SK-N-SH treated with all-trans-retinoic acid at 6 μM for 48 hours (cell line): ENCODE data around the gene KIF1A.

Experiments used
- ARNTL ChIP-seq: fragments of 450-650 bp; formaldehyde crosslinking; IDR thresholded peaks from 2 replicates; pipeline ENCODE4 v1.5.0; 2020; ENCODE audit warnings: low read depth, mild to moderate bottlenecking, moderate library complexity, borderline replicate concordance
- ESRRG ChIP-seq: fragments of 250-450 bp; sonication (Bioruptor Pico); IDR thresholded peaks from 2 replicates; pipeline ENCODE4 v1.6.1; 2021; ENCODE audit warnings: mild to moderate bottlenecking
- PPARA ChIP-seq: fragments of 250-450 bp; sonication (Bioruptor Pico); IDR thresholded peaks from 2 replicates; pipeline ENCODE4 v1.5.0; 2020; ENCODE audit warnings: mild to moderate bottlenecking, borderline replicate concordance
- TOX ChIP-seq: fragments of 250-450 bp; sonication (Bioruptor Pico); IDR thresholded peaks from 2 replicates; pipeline ENCODE4 v1.8.0; 2021; ENCODE audit warnings: mild to moderate bottlenecking, moderate library complexity, borderline replicate concordance
- TSHZ2 ChIP-seq: fragments of 250-450 bp; sonication (Bioruptor Pico); IDR thresholded peaks from 2 replicates; pipeline ENCODE4 v1.5.0; 2020; ENCODE audit warnings: mild to moderate bottlenecking, moderate library complexity
- ZFP30 ChIP-seq: fragments of 450-650 bp; formaldehyde crosslinking; IDR thresholded peaks from 2 replicates; pipeline ENCODE4 v1.5.0; 2022; ENCODE audit warnings: mild to moderate bottlenecking, moderate library complexity
- ZNF70 ChIP-seq: fragments of 450-650 bp; formaldehyde crosslinking; IDR thresholded peaks from 2 replicates; pipeline ENCODE4 v1.5.0; 2020; ENCODE audit warnings: mild to moderate bottlenecking, moderate library complexity
- TF ChIP-seq, protein P1 (sequence below): fragments of 250-450 bp; sonication (Bioruptor Pico); IDR thresholded peaks from 2 replicates; pipeline ENCODE4 v1.5.1; 2021; ENCODE audit warnings: mild to moderate bottlenecking, moderate library complexity

- no peak for TF ChIP-seq PPARA (CRISPR knock-in tag)
- TF ChIP-seq, protein P1, sequence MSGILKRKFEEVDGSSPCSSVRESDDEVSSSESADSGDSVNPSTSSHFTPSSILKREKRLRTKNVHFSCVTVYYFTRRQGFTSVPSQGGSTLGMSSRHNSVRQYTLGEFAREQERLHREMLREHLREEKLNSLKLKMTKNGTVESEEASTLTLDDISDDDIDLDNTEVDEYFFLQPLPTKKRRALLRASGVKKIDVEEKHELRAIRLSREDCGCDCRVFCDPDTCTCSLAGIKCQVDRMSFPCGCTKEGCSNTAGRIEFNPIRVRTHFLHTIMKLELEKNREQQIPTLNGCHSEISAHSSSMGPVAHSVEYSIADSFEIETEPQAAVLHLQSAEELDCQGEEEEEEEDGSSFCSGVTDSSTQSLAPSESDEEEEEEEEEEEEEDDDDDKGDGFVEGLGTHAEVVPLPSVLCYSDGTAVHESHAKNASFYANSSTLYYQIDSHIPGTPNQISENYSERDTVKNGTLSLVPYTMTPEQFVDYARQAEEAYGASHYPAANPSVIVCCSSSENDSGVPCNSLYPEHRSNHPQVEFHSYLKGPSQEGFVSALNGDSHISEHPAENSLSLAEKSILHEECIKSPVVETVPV (CRISPR knock-in tag): no peak
- TF ChIP-seq ZNF70: no peak
- no peak for TF ChIP-seq TOX
- no peak for TF ChIP-seq ZFP30 (CRISPR knock-in tag)
- TF ChIP-seq ARNTL: no peak
- no peak for TF ChIP-seq ESRRG (CRISPR knock-in tag)
- TF ChIP-seq TSHZ2 (CRISPR knock-in tag): no peak
Observed at GRCh38 chr2:240728827-240729226, 91.2 kb downstream of the KIF1A start.
